SK-N-SH (cell line): ENCODE measurements around the gene SPON1. TPM values are rescaled to one million over a fixed set of nuclear protein-coding genes. Genes with fewer than 3 reads are reported as not detected.

Experiments used
- CTCF ChIA-PET: fragments of 300-600, 350-600 bp; formaldehyde crosslinking; extraction: SDS; loops from one replicate; lab custom pipeline; 2021; lab: Yijun Ruan, JAX
- POLR2A ChIA-PET: fragments of 350-600 bp; sonication (Branson Sonifier 250); formaldehyde crosslinking; extraction: SDS; loops from one replicate; lab custom pipeline; 2020; ENCODE audit warnings: antibody characterized with exemption, inconsistent platforms; lab: Yijun Ruan, JAX
- DNase-seq: peaks from one replicate; pipeline ENCODE4 v3.0.0; 2012
- H2AFZ ChIP-seq: fragments of 200-600 bp; sonication (generic); 2 replicates; pipeline ENCODE4 v1.8.1; 2016; ENCODE audit warnings: antibody characterized with exemption, mild to moderate bottlenecking, low read depth
- H3F3A ChIP-seq: fragments of 200-600 bp; sonication (generic); replicated peaks from 2 replicates; pipeline ENCODE3; 2016; ENCODE audit warnings: antibody characterized with exemption, mild to moderate bottlenecking; ENCODE audit not compliant: insufficient read depth
- H3K27ac ChIP-seq, 2 experiments: fragments of 200-500 bp in 1 of 2; fragments of 200-600 bp in 1 of 2; sonication (Bioruptor generic) in 1 of 2; sonication (generic), shearing (Covaris generic) in 1 of 2; 2 replicates each; pipeline versions ENCODE4 v1.5.1 to v1.6.1; 2014 to 2016; ENCODE audit warnings: low read depth in 2 of 2, inconsistent platforms in 1 of 2, low read length in 1 of 2, mild to moderate bottlenecking in 1 of 2, mixed read lengths in 1 of 2
- H3K27me3 ChIP-seq: fragments of 200-600 bp; sonication (generic), shearing (Covaris generic); 2 replicates; pipeline ENCODE4 v1.6.1; 2016; ENCODE audit warnings: mixed run types; ENCODE audit not compliant: insufficient read depth
- H3K36me3 ChIP-seq, 2 experiments: fragments of 200-500 bp in 1 of 2; fragments of 200-600 bp in 1 of 2; sonication (Bioruptor generic) in 1 of 2; sonication (generic) in 1 of 2; replicated peaks in 1 of 2; 2 replicates each; pipeline versions ENCODE3 to v1.5.1; 2014 to 2016; ENCODE audit warnings: low read length in 1 of 2, mild to moderate bottlenecking in 1 of 2; ENCODE audit not compliant: insufficient read depth in 2 of 2, control insufficient read depth in 1 of 2
- H3K4me1 ChIP-seq, 2 experiments: fragments of 200-500 bp in 1 of 2; fragments of 200-600 bp in 1 of 2; sonication (Bioruptor generic) in 1 of 2; sonication (generic), shearing (Covaris generic) in 1 of 2; 2 replicates each; pipeline versions ENCODE4 v1.5.1 to v1.6.1; 2014 to 2016; ENCODE audit warnings: low read depth in 1 of 2, low read length in 1 of 2, mixed run types in 1 of 2; ENCODE audit not compliant: insufficient read depth in 2 of 2, control insufficient read depth in 1 of 2
- H3K4me2 ChIP-seq: fragments of 200-600 bp; sonication (generic), shearing (Covaris generic); 2 replicates; pipeline ENCODE4 v1.6.1; 2017; ENCODE audit warnings: mixed run types
- H3K4me3 ChIP-seq, 2 experiments: fragments of 200-500 bp in 1 of 2; fragments of 200-600 bp in 1 of 2; sonication (Bioruptor generic) in 1 of 2; sonication (generic), shearing (Covaris generic) in 1 of 2; 2 replicates each; pipeline versions ENCODE4 v1.5.1 to v1.8.1; 2014 to 2016; ENCODE audit warnings: low read depth in 2 of 2, inconsistent platforms in 1 of 2, low read length in 1 of 2, mild to moderate bottlenecking in 1 of 2, mixed read lengths in 1 of 2, moderate library complexity in 1 of 2
- H3K79me2 ChIP-seq: fragments of 200-600 bp; sonication (generic); 2 replicates; pipeline ENCODE4 v1.8.1; 2017; ENCODE audit warnings: mild to moderate bottlenecking; ENCODE audit not compliant: insufficient read depth
- H3K9ac ChIP-seq: fragments of 200-600 bp; sonication (generic); 2 replicates; pipeline ENCODE4 v1.6.1; 2017; ENCODE audit warnings: mixed run types
- H3K9me2 ChIP-seq: fragments of 200-600 bp; sonication (generic); 2 replicates; pipeline ENCODE4 v1.6.1; 2017; ENCODE audit warnings: mixed run types
- H3K9me3 ChIP-seq: fragments of 200-600 bp; sonication (generic); 2 replicates; pipeline ENCODE4 v1.6.1; 2017; ENCODE audit warnings: mixed run types, mild to moderate bottlenecking, moderate library complexity
- H4K20me1 ChIP-seq: fragments of 200-600 bp; sonication (generic); 2 replicates; pipeline ENCODE4 v1.6.1; 2017; ENCODE audit warnings: mild to moderate bottlenecking, mixed run types; ENCODE audit not compliant: insufficient read depth
- CTCF ChIP-seq: fragments of 200-600 bp; sonication (generic); IDR thresholded peaks from 2 replicates; pipeline ENCODE4 v1.6.1; 2017; ENCODE audit warnings: antibody characterized with exemption, mild to moderate bottlenecking, moderate library complexity
- EZH2phosphoT487 ChIP-seq: fragments of 200-600 bp; sonication (generic); IDR thresholded peaks from 2 replicates; pipeline ENCODE4 v1.6.1; 2017; ENCODE audit warnings: low read depth, mixed run types, mild to moderate bottlenecking, antibody characterized with exemption, moderate library complexity, borderline replicate concordance
- FOXM1 ChIP-seq: IDR thresholded peaks from 2 replicates; pipeline ENCODE4 v1.4.0; 2012; ENCODE audit warnings: low read depth, mild to moderate bottlenecking
- JUND ChIP-seq: IDR thresholded peaks from 2 replicates; pipeline ENCODE4 v1.4.0; 2012
- MXI1 ChIP-seq: IDR thresholded peaks from 2 replicates; pipeline ENCODE4 v1.6.1; 2012; ENCODE audit warnings: mild to moderate bottlenecking, low read depth, low read length, improper control_type of control experiment
- NFIC ChIP-seq: IDR thresholded peaks from 2 replicates; pipeline ENCODE4 v1.4.0; 2012; ENCODE audit warnings: borderline replicate concordance
- NRF1 ChIP-seq: IDR thresholded peaks from 2 replicates; pipeline ENCODE4 v1.6.1; 2012; ENCODE audit warnings: low read depth, mild to moderate bottlenecking, low read length
- POLR2AphosphoS5 ChIP-seq: IDR thresholded peaks from 2 replicates; pipeline ENCODE4 v1.6.1; 2012; ENCODE audit warnings: low read depth, low read length
- RAD21 ChIP-seq: IDR thresholded peaks from 2 replicates; pipeline ENCODE4 v1.6.1; 2012; ENCODE audit warnings: mild to moderate bottlenecking, low read length
- RCOR1 ChIP-seq: fragments of 150-350 bp; IDR thresholded peaks from 2 replicates; pipeline ENCODE4 v1.6.1; 2017; ENCODE audit warnings: antibody characterized with exemption, low read length
- REST ChIP-seq: IDR thresholded peaks from 2 replicates; pipeline ENCODE4 v1.6.1; 2012; ENCODE audit warnings: mild to moderate bottlenecking, low read depth, low read length, moderate library complexity
- RFX5 ChIP-seq: IDR thresholded peaks from 2 replicates; pipeline ENCODE4 v1.6.1; 2012; ENCODE audit warnings: mild to moderate bottlenecking, improper control_type of control experiment, low read length
- SIN3A ChIP-seq: IDR thresholded peaks from 2 replicates; pipeline ENCODE4 v1.6.1; 2012; ENCODE audit warnings: low read depth, mild to moderate bottlenecking, low read length, moderate library complexity, borderline replicate concordance
- TAF1 ChIP-seq: IDR thresholded peaks from 2 replicates; pipeline ENCODE4 v1.6.1; 2012; ENCODE audit warnings: low read depth, mild to moderate bottlenecking, low read length, moderate library complexity, borderline replicate concordance
- TEAD4 ChIP-seq: IDR thresholded peaks from 2 replicates; pipeline ENCODE4 v1.4.0; 2012; ENCODE audit warnings: mild to moderate bottlenecking, borderline replicate concordance; ENCODE audit not compliant: insufficient read depth
- USF2 ChIP-seq: fragments of 150-350 bp; IDR thresholded peaks from 2 replicates; pipeline ENCODE4 v1.6.1; 2017; ENCODE audit warnings: antibody characterized with exemption, low read length, low read depth, borderline replicate concordance
- YY1 ChIP-seq: IDR thresholded peaks from 2 replicates; pipeline ENCODE4 v1.4.0; 2012; ENCODE audit warnings: low read depth, mild to moderate bottlenecking
- WGBS: methylation state at CpG from one replicate; pipeline ENCODE4 v1.1.6; 2017; ENCODE audit warnings: low lambda C conversion rate; 5-methylcytosine and 5-hydroxymethylcytosine counted together
- polyA plus RNA-seq, 3 experiments: library from polyadenylated mRNA; depleted of rRNA; stranded (reverse); fragments of >200 nt; gene quantifications; 2 replicates each; pipeline ENCODE4 v1.2.3, GENCODE V29; 2012
- TF ChIP-seq, protein P1 (sequence below): IDR thresholded peaks from 2 replicates; pipeline ENCODE4 v1.4.0; 2012; ENCODE audit warnings: low read depth, borderline replicate concordance
- TF ChIP-seq, protein P2 (sequence below): IDR thresholded peaks from 2 replicates; pipeline ENCODE4 v1.4.0; 2012; ENCODE audit warnings: low read depth, borderline replicate concordance

SPON1 gene
- polyA plus RNA-seq, 1 of the 3 experiments (the other 2 are of a cell fraction) = not detected

GRCh38 chr11:14117632-14118031, 155.1 kb downstream of the SPON1 start:
- H3F3A ChIP-seq = no peaks in the 10 kb centered on the region
- no peak for TF ChIP-seq MXI1
- TF ChIP-seq YY1 = no peak
- TF ChIP-seq TAF1 = no peak
- no peak for TF ChIP-seq NFIC
- TF ChIP-seq RFX5 = no peak
- no peak for TF ChIP-seq RAD21
- TF ChIP-seq NRF1 = no peak
- no peak for TF ChIP-seq SIN3A
- no peak for TF ChIP-seq RCOR1
- TF ChIP-seq POLR2AphosphoS5 = no peak
- no peak for TF ChIP-seq EZH2phosphoT487
- TF ChIP-seq, protein P1, sequence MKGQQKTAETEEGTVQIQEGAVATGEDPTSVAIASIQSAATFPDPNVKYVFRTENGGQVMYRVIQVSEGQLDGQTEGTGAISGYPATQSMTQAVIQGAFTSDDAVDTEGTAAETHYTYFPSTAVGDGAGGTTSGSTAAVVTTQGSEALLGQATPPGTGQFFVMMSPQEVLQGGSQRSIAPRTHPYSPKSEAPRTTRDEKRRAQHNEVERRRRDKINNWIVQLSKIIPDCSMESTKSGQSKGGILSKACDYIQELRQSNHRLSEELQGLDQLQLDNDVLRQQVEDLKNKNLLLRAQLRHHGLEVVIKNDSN = no peak
- TF ChIP-seq, protein P2, sequence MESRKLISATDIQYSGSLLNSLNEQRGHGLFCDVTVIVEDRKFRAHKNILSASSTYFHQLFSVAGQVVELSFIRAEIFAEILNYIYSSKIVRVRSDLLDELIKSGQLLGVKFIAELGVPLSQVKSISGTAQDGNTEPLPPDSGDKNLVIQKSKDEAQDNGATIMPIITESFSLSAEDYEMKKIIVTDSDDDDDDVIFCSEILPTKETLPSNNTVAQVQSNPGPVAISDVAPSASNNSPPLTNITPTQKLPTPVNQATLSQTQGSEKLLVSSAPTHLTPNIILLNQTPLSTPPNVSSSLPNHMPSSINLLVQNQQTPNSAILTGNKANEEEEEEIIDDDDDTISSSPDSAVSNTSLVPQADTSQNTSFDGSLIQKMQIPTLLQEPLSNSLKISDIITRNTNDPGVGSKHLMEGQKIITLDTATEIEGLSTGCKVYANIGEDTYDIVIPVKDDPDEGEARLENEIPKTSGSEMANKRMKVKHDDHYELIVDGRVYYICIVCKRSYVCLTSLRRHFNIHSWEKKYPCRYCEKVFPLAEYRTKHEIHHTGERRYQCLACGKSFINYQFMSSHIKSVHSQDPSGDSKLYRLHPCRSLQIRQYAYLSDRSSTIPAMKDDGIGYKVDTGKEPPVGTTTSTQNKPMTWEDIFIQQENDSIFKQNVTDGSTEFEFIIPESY = no peak
- no peak for TF ChIP-seq CTCF
- CTCF ChIA-PET = interaction anchor here (1.0 to 1.1 kb wide), 2 partner anchors 13 to 31 kb away, joined by 3 to 4 read pairs; no protein-coding TSS in a partner anchor
- no peaks in the 10 kb centered on the region for H3K27me3 ChIP-seq
- H3K27ac ChIP-seq = no peak overlapping the region
- no peak overlapping the region for H3K9ac ChIP-seq
- no peak for DNase-seq
- H3K4me3 ChIP-seq = no peak overlapping the region
- no peak overlapping the region for H2AFZ ChIP-seq
- H4K20me1 ChIP-seq = no peaks in the 10 kb centered on the region
- no peaks in the 10 kb centered on the region for H3K36me3 ChIP-seq
- H3K9me3 ChIP-seq = no peaks in the 10 kb centered on the region
- H3K4me2 ChIP-seq = no peak overlapping the region
- 4% methylated on average over 1 of the region's 1 CpG for whole genome bisulfite sequencing
- H3K4me1 ChIP-seq = no peaks in the 10 kb centered on the region; a peak in 1 of 4 replicates
- no peaks in the 10 kb centered on the region for H3K9me2 ChIP-seq
- POLR2A ChIA-PET = no interaction called here
- no peaks in the 10 kb centered on the region for H3K79me2 ChIP-seq

GRCh38 chr11:14118072-14118471, 155.5 kb downstream of the SPON1 start:
- Histone ChIP-seq H3K36me3 (no peaks in the 10 kb centered on the region), H3K9me2 (no peaks in the 10 kb centered on the region), H2AFZ (no peak overlapping the region), H3F3A (no peaks in the 10 kb centered on the region), H3K9ac (no peak overlapping the region), H3K79me2 (no peaks in the 10 kb centered on the region), H3K27ac (no peak overlapping the region), H4K20me1 (no peaks in the 10 kb centered on the region), H3K4me3 (no peak overlapping the region), H3K4me2 (no peak overlapping the region), H3K4me1 (no peaks in the 10 kb centered on the region; a peak in 1 of 4 replicates), H3K27me3 (no peaks in the 10 kb centered on the region), H3K9me3 (no peaks in the 10 kb centered on the region)
- WGBS = 0% methylated on average over 1 of the region's 1 CpG
- DNase-seq = no peak
- POLR2A ChIA-PET = no interaction called here
- CTCF ChIA-PET = interaction anchor here (1.0 kb wide), 1 partner anchor 31 kb away, joined by 4 read pairs; no protein-coding TSS in a partner anchor
- TF ChIP-seq SIN3A (no peak), EZH2phosphoT487 (no peak), RAD21 (no peak), TAF1 (no peak), USF2 (no peak), RFX5 (no peak), TEAD4 (no peak), NFIC (no peak), FOXM1 (no peak), POLR2AphosphoS5 (no peak), JUND (no peak), REST (no peak)
